H9 (cell line): ENCODE results near the gene TENM4. TPM values are rescaled to one million over a fixed set of nuclear protein-coding genes. Genes with fewer than 3 reads are reported as not detected.

ENCODE experiments used
- DNase-seq: peaks from one replicate; pipeline ENCODE4 v3.0.0-alpha.2; 2017
- H2AFZ ChIP-seq: one replicate; pipeline ENCODE4 v1.6.1; 2013; ENCODE audit warnings: mild to moderate bottlenecking, low read length, control low read depth, moderate library complexity
- H2AK5ac ChIP-seq: 2 replicates; pipeline ENCODE4 v1.6.1; 2013; ENCODE audit warnings: low read length, control low read depth, mixed read lengths; ENCODE audit not compliant: insufficient read length
- H2BK120ac ChIP-seq: one replicate; pipeline ENCODE4 v1.6.1; 2013; ENCODE audit warnings: low read depth, mild to moderate bottlenecking, low read length, control low read depth, inconsistent platforms; ENCODE audit not compliant: poor library complexity, severe bottlenecking
- H2BK12ac ChIP-seq: 2 replicates; pipeline ENCODE4 v1.6.1; 2013; ENCODE audit warnings: low read length, control low read depth, mixed read lengths, low read depth; ENCODE audit not compliant: insufficient read length
- H2BK15ac ChIP-seq: 2 replicates; pipeline ENCODE4 v1.6.1; 2013; ENCODE audit warnings: low read depth, low read length, control low read depth
- H2BK20ac ChIP-seq: one replicate; pipeline ENCODE4 v1.6.1; 2013; ENCODE audit warnings: low read depth, mild to moderate bottlenecking, low read length, control low read depth, inconsistent platforms; ENCODE audit not compliant: poor library complexity, severe bottlenecking
- H2BK5ac ChIP-seq: 2 replicates; pipeline ENCODE4 v1.6.1; 2013; ENCODE audit warnings: low read length, control low read depth, mixed read lengths; ENCODE audit not compliant: insufficient read length
- H3K14ac ChIP-seq: 2 replicates; pipeline ENCODE4 v1.6.1; 2013; ENCODE audit warnings: low read length, control low read depth; ENCODE audit not compliant: insufficient read depth
- H3K18ac ChIP-seq: 2 replicates; pipeline ENCODE4 v1.6.1; 2013; ENCODE audit warnings: low read depth, mild to moderate bottlenecking, mixed read lengths, low read length, control low read depth; ENCODE audit not compliant: insufficient read length
- H3K23ac ChIP-seq: 2 replicates; pipeline ENCODE4 v1.6.1; 2013; ENCODE audit warnings: low read length, control low read depth, mixed read lengths, low read depth; ENCODE audit not compliant: insufficient read length
- H3K23me2 ChIP-seq: 2 replicates; pipeline ENCODE4 v1.6.1; 2013; ENCODE audit warnings: low read depth, mild to moderate bottlenecking, mixed read lengths, low read length, control low read depth; ENCODE audit not compliant: insufficient read length, poor library complexity, severe bottlenecking
- H3K27ac ChIP-seq: 2 replicates; pipeline ENCODE4 v1.5.1; 2013; ENCODE audit warnings: low read length, control low read depth, mixed read lengths, low read depth; ENCODE audit not compliant: insufficient read length
- H3K27me3 ChIP-seq: 2 replicates; pipeline ENCODE4 v1.6.1; 2013; ENCODE audit warnings: low read length, control low read depth, inconsistent platforms; ENCODE audit not compliant: insufficient read depth
- H3K4ac ChIP-seq: 2 replicates; pipeline ENCODE4 v1.6.1; 2013; ENCODE audit warnings: low read depth, mild to moderate bottlenecking, control low read depth, inconsistent platforms, low read length, moderate library complexity
- H3K4me1 ChIP-seq: 2 replicates; pipeline ENCODE4 v1.6.1; 2013; ENCODE audit warnings: low read length, control low read depth, inconsistent platforms; ENCODE audit not compliant: insufficient read depth
- H3K4me2 ChIP-seq: 2 replicates; pipeline ENCODE4 v1.6.1; 2013; ENCODE audit warnings: low read length, control low read depth, mixed read lengths; ENCODE audit not compliant: insufficient read length, insufficient read depth
- H3K56ac ChIP-seq: 2 replicates; pipeline ENCODE4 v1.6.1; 2013; ENCODE audit warnings: low read depth, mild to moderate bottlenecking, mixed read lengths, low read length, control low read depth; ENCODE audit not compliant: insufficient read length
- H3K79me1 ChIP-seq: 2 replicates; pipeline ENCODE4 v1.6.1; 2013; ENCODE audit warnings: low read depth, mild to moderate bottlenecking, moderate library complexity, low read length, control low read depth, inconsistent platforms; ENCODE audit not compliant: insufficient read depth, poor library complexity, severe bottlenecking
- H3K79me2 ChIP-seq: 2 replicates; pipeline ENCODE4 v1.6.1; 2013; ENCODE audit warnings: low read length, control low read depth, inconsistent platforms; ENCODE audit not compliant: insufficient read depth
- H3K9ac ChIP-seq: 2 replicates; pipeline ENCODE4 v1.6.1; 2013; ENCODE audit warnings: low read length, control low read depth, mixed read lengths; ENCODE audit not compliant: insufficient read length; ENCODE audit errors: extremely low read depth
- H3K9me3 ChIP-seq: one replicate; pipeline ENCODE4 v1.6.1; 2013; ENCODE audit warnings: low read depth, low read length, inconsistent platforms; ENCODE audit not compliant: control insufficient read depth
- H3T11ph ChIP-seq: one replicate; pipeline ENCODE4 v1.6.1; 2013; ENCODE audit warnings: mild to moderate bottlenecking, low read length, control low read depth, inconsistent platforms
- H4K20me1 ChIP-seq: one replicate; pipeline ENCODE4 v1.6.1; 2013; ENCODE audit not compliant: control insufficient read depth, insufficient read length, insufficient read depth
- H4K5ac ChIP-seq: 2 replicates; pipeline ENCODE4 v1.6.1; 2013; ENCODE audit warnings: low read depth, mild to moderate bottlenecking, mixed read lengths, low read length, control low read depth; ENCODE audit not compliant: insufficient read length
- H4K8ac ChIP-seq: replicated peaks from 2 replicates; pipeline ENCODE4 v1.6.1; 2013; ENCODE audit warnings: low read length, control low read depth, mixed read lengths, low read depth; ENCODE audit not compliant: insufficient read length
- H4K91ac ChIP-seq: 2 replicates; pipeline ENCODE4 v1.6.1; 2013; ENCODE audit warnings: low read depth, mild to moderate bottlenecking, moderate library complexity, mixed read lengths, low read length, control low read depth; ENCODE audit not compliant: insufficient read length
- H3K27ac Mint-ChIP-seq, 3 experiments: 2 replicates in 2 of 3; 3 replicates in 1 of 3; pipeline ENCODE4 v1.8.0; 2020 to 2021; ENCODE audit warnings: mixed read lengths in 3 of 3, mild to moderate bottlenecking in 1 of 3, moderate library complexity in 1 of 3
- H3K27me3 Mint-ChIP-seq: 2 replicates; pipeline ENCODE4 v1.8.0; 2021; ENCODE audit warnings: low read depth, mild to moderate bottlenecking, moderate library complexity, mixed read lengths
- H3K36me3 Mint-ChIP-seq, 3 experiments: 2 replicates in 2 of 3; 3 replicates in 1 of 3; pipeline ENCODE4 v1.8.0; 2020 to 2021; ENCODE audit warnings: low read depth in 3 of 3, mixed read lengths in 3 of 3; ENCODE audit not compliant: insufficient read depth in 1 of 3
- H3K4me1 Mint-ChIP-seq, 2 experiments: 2 replicates each; pipeline ENCODE4 v1.8.0; 2020; ENCODE audit warnings: mixed read lengths in 2 of 2
- H3K4me3 Mint-ChIP-seq, 2 experiments: 2 replicates in 1 of 2; 3 replicates in 1 of 2; pipeline ENCODE4 v1.8.0; 2020 to 2021; ENCODE audit warnings: mild to moderate bottlenecking in 2 of 2, mixed read lengths in 2 of 2, moderate library complexity in 1 of 2
- H3K9me3 Mint-ChIP-seq, 2 experiments: 2 replicates in 1 of 2; 3 replicates in 1 of 2; pipeline ENCODE4 v1.8.0; 2020; ENCODE audit warnings: mild to moderate bottlenecking in 2 of 2, mixed read lengths in 2 of 2, moderate library complexity in 1 of 2
- CTCF ChIP-seq: fragments of 200-600 bp; sonication (generic); conservative IDR thresholded peaks from 3 replicates; pipeline ENCODE4 v1.8.0; 2021; ENCODE audit warnings: antibody characterized with exemption, mild to moderate bottlenecking
- WGBS: extraction: QIAGEN DNeasy Blood & Tissue Kit; methylation state at CpG from one replicate; pipeline ENCODE4 v1.1.7; 2013; ENCODE audit warnings: missing lambda C conversion rate, low lambda C conversion rate, mixed read lengths; ENCODE audit not compliant: insufficient read length; ENCODE audit errors: extremely low coverage; 5-methylcytosine and 5-hydroxymethylcytosine counted together
- total RNA-seq: library from RNA; stranded (reverse); gene quantifications from 2 replicates; pipeline ENCODE4 v1.2.1, GENCODE V29; 2021

TENM4 gene
- total RNA-seq, 1 experiment from 2014 or later: 4.6 TPM

GRCh38 chr11:78759071-78759470 is 681.8 kb downstream of the TENM4 start:
- H3K79me2 ChIP-seq: no peaks in the 10 kb centered on the region

More at GRCh38 chr11:78759071-78759470, 681.8 kb downstream of the TENM4 start:
- TF ChIP-seq CTCF: no peak
- H3K18ac ChIP-seq: no peak overlapping the region
- H2BK15ac ChIP-seq: no peak overlapping the region
- Mint-ChIP-seq H3K36me3 (no peaks in the 10 kb centered on the region), H3K4me1 (no peaks in the 10 kb centered on the region), H3K27ac (no peak overlapping the region), H3K9me3 (no peaks in the 10 kb centered on the region), H3K27me3 (no peaks in the 10 kb centered on the region; the same call in 1 of the 2 replicates), H3K4me3 (no peak overlapping the region)
- H4K8ac ChIP-seq: no peak overlapping the region
- no peak overlapping the region for H2BK5ac ChIP-seq
- H3K9ac ChIP-seq: no peak overlapping the region
- DNase-seq: no peak
- H4K91ac ChIP-seq: no peak overlapping the region
- no peak overlapping the region for H2AFZ ChIP-seq
- H3K23ac ChIP-seq: no peak overlapping the region
- H3K27me3 ChIP-seq: no peaks in the 10 kb centered on the region
- H3K23me2 ChIP-seq: no peaks in the 10 kb centered on the region
- no peak overlapping the region for H2BK20ac ChIP-seq
- H3K79me1 ChIP-seq: no peaks in the 10 kb centered on the region
- H3K4me1 ChIP-seq: no peaks in the 10 kb centered on the region
- H3K27ac ChIP-seq: no peak overlapping the region
- H2BK12ac ChIP-seq: no peak overlapping the region
- no peak overlapping the region for H4K5ac ChIP-seq
- no peak overlapping the region for H2AK5ac ChIP-seq
- H3T11ph ChIP-seq: no peak overlapping the region
- no peak overlapping the region for H3K14ac ChIP-seq
- no peak overlapping the region for H2BK120ac ChIP-seq
- whole genome bisulfite sequencing: no CpG with 5 or more reads among the region's 4 CpGs
- H4K20me1 ChIP-seq: no peaks in the 10 kb centered on the region
- no peak overlapping the region for H3K56ac ChIP-seq
- no peaks in the 10 kb centered on the region for H3K9me3 ChIP-seq
- H3K4me2 ChIP-seq: no peak overlapping the region
- no peak overlapping the region for H3K4ac ChIP-seq
